HUES48 (cell line): Measurements from ENCODE around the gene CYP11A1.
"Not testable (repeated sequence)": the region's sequence is repeated elsewhere in the genome, so short reads cannot be mapped to it uniquely, and the experiment has no call there.

Experiments
- H3K27ac ChIP-seq: one replicate; pipeline ENCODE4 v1.7.0; 2013; ENCODE audit warnings: low read depth, low read length, inconsistent platforms
- H3K27me3 ChIP-seq: 2 replicates; pipeline ENCODE4 v1.6.1; 2013; ENCODE audit warnings: mild to moderate bottlenecking, low read length; ENCODE audit not compliant: control insufficient read depth, insufficient read depth
- H3K36me3 ChIP-seq: 2 replicates; pipeline ENCODE4 v1.6.1; 2013; ENCODE audit warnings: low read length; ENCODE audit not compliant: control insufficient read depth, insufficient read depth
- H3K4me1 ChIP-seq: 2 replicates; pipeline ENCODE4 v1.6.1; 2013; ENCODE audit warnings: mild to moderate bottlenecking, low read length; ENCODE audit not compliant: control insufficient read depth, insufficient read depth
- H3K4me3 ChIP-seq: 2 replicates; pipeline ENCODE4 v1.5.1; 2013; ENCODE audit warnings: mild to moderate bottlenecking, low read depth, low read length
- H3K9ac ChIP-seq: 2 replicates; pipeline ENCODE4 v1.6.1; 2013; ENCODE audit warnings: mild to moderate bottlenecking, low read depth, low read length, moderate library complexity
- H3K9me3 ChIP-seq: 2 replicates; pipeline ENCODE4 v1.6.1; 2013; ENCODE audit warnings: low read length; ENCODE audit not compliant: control insufficient read depth, insufficient read depth

Gene CYP11A1

DNA sequence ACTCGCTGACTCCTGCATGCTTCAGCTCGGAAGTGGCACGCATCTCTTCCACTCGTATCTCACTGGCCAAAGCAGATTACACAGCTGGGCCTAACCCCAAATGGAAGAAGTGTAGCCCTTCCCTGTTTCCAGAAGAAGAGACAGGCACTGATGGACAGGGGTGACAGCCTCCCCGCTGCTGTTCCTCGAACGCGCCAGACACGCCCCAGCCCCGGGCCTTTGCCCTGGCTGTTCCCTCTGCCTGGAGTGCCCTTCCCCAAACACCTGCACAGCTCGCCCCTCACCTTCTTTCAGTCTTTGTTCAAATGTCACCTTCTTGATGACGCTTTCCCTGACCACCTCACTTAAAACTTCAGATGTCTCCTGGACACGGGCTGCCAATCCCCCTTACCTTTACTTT is 26.0 kb upstream of the CYP11A1 start:
- Histone ChIP-seq H3K27me3 (no peaks in the 10 kb centered on the region), H3K27ac (no peak overlapping the region), H3K4me1 (no peaks in the 10 kb centered on the region), H3K9me3 (no peaks in the 10 kb centered on the region), H3K9ac (no peak overlapping the region), H3K4me3 (no peak overlapping the region), H3K36me3 (no peaks in the 10 kb centered on the region)

DNA sequence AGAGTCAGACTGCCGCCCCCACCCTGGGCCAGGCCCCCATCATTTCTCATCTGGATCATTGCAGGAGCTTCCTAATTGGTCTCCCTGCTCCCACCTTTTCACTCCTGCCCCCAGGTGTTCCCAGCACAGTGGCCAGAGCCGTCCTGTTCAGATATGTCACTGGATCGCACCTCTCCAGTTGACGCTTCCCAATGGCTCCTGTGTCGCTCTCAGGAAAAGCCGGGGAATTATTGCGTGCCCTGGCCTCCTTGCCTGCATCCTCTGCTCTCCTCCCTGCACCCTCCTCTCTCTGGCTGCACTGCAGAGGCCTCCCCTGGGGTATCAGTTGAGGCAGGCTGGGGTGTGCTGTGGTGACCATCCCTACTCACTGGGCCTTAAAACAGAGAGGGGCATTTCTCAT is 25.5 kb upstream of the CYP11A1 start:
- Histone ChIP-seq H3K27me3 (no peaks in the 10 kb centered on the region), H3K9me3 (no peaks in the 10 kb centered on the region), H3K4me1 (no peaks in the 10 kb centered on the region), H3K36me3 (no peaks in the 10 kb centered on the region), H3K27ac (no peak overlapping the region), H3K4me3 (no peak overlapping the region), H3K9ac (no peak overlapping the region)

DNA sequence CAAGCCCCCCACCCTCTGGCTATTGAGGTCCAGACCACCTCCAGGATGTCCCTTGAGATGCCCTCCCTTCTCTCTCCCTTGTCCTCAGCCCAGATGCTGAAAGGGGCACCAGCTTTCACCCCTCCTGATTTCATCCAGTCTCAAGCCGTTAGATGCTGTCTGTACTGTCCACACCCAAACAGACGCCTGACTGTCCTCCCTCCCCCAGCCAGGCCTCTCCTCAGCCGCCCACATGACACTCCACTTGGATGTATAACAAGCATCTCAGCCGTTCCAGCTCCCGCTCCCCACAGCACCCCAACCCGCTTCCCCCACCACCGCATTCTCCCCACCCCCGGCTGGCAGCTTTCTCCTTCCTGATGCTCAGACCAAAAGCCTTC is 25.0 kb upstream of the CYP11A1 start:
- H3K9ac ChIP-seq: no peak overlapping the region
- no peaks in the 10 kb centered on the region for H3K9me3 ChIP-seq
- no peaks in the 10 kb centered on the region for H3K27me3 ChIP-seq
- H3K36me3 ChIP-seq: no peaks in the 10 kb centered on the region
- H3K4me3 ChIP-seq: no peak overlapping the region
- no peaks in the 10 kb centered on the region for H3K4me1 ChIP-seq
- H3K27ac ChIP-seq: no peak overlapping the region

GRCh38 chr15:74391582-74392450 is 24.4 kb upstream of the CYP11A1 start:
- no peaks in the 10 kb centered on the region for H3K27me3 ChIP-seq
- H3K9ac ChIP-seq: no peak overlapping the region

GRCh38 chr15:74390647-74391288 is 23.3 kb upstream of the CYP11A1 start:
- no peaks in the 10 kb centered on the region for H3K27me3 ChIP-seq
- no peak overlapping the region for H3K9ac ChIP-seq
- H3K36me3 ChIP-seq: no peaks in the 10 kb centered on the region
- no peak overlapping the region for H3K4me3 ChIP-seq
- peaks cover 8% of the 10 kb centered on the region; the same call in 1 of the 2 replicates for H3K4me1 ChIP-seq
- H3K27ac ChIP-seq: no peak overlapping the region
- H3K9me3 ChIP-seq: no peaks in the 10 kb centered on the region

More at GRCh38 chr15:74391582-74392450, 24.4 kb upstream of the CYP11A1 start:
- Histone ChIP-seq H3K4me3 (no peak overlapping the region), H3K4me1 (peaks cover under 1% of the 10 kb centered on the region; the same call in 1 of the 2 replicates), H3K9me3 (no peaks in the 10 kb centered on the region), H3K27ac (no peak overlapping the region), H3K36me3 (no peaks in the 10 kb centered on the region)

DNA sequence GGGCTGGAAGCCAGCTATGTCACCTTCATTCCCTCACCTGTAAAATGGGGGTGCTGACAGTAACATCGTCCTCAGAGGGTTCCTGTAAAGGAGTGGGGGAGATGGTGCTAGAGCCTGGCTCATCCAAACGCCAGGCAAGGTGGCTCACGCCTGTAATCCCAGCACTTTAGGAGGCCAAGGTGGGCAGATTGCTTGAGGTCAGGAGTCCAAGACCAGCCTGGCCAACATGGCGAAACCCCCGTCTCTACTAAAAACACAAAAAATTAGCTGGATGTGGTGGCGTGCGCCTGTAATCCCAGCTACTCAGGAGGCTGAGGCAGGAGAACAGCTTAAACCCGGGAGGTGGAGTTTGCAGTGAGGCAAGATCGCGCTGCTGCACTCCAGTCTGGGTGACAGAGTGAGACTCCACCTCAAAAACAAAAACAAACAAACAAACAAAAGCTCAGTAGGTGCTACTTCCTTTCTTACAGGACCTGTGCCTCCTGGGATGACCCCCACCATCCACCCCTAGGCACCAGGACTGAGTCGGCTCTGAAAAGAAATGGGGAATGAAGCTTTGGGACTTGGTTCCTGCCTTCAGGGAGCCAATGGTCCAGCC is 22.7 kb upstream of the CYP11A1 start:
- not testable (repeated sequence) for H3K27ac ChIP-seq, H3K36me3 ChIP-seq, H3K9ac ChIP-seq, H3K27me3 ChIP-seq, H3K4me1 ChIP-seq, H3K9me3 ChIP-seq, H3K4me3 ChIP-seq

- H3K9me3 ChIP-seq: no peaks in the 10 kb centered on the region
- no peak overlapping the region for H3K9ac ChIP-seq
- no peak overlapping the region for H3K4me3 ChIP-seq
- peaks cover 8% of the 10 kb centered on the region; the same call in 1 of the 2 replicates for H3K4me1 ChIP-seq
- H3K27me3 ChIP-seq: no peaks in the 10 kb centered on the region
- no peak overlapping the region for H3K27ac ChIP-seq
- no peaks in the 10 kb centered on the region for H3K36me3 ChIP-seq
Measured at GRCh38 chr15:74389241-74390048, 22.0 kb upstream of the CYP11A1 start.

DNA sequence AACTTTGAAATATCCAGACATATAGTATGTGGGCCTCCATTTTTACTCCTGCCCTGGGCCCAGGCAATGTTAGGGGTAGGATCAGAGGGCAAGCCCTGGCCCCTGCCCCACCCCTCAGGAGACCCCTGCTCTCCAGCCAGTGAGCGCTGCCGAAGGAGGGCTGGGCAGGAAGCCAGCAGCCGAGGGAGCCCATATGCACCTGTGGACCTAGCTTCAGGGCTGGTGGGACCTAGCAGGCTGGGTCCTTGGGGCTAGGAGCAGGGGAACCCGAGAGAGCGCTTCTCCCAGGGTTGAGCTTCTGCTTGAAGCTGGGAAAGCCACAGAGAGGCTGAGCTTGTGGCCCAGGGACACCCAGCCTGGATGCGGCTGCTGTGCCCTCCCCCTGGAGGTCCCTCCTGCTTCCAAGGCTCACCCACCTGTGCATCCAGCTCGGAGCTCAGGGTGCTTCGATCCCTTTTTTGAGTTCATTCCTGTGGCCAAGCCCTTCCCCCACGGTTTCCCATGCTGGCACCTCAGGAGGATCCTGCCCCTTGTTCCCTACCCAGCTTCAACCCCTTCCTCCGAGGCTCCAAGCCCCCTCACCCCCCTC is 21.0 kb upstream of the CYP11A1 start:
- no peaks in the 10 kb centered on the region for H3K36me3 ChIP-seq
- H3K9me3 ChIP-seq: no peaks in the 10 kb centered on the region
- H3K4me1 ChIP-seq: peaks cover 8% of the 10 kb centered on the region; the same call in 1 of the 2 replicates
- H3K4me3 ChIP-seq: no peak overlapping the region
- no peak overlapping the region for H3K27ac ChIP-seq
- H3K9ac ChIP-seq: no peak overlapping the region
- H3K27me3 ChIP-seq: no peaks in the 10 kb centered on the region

DNA sequence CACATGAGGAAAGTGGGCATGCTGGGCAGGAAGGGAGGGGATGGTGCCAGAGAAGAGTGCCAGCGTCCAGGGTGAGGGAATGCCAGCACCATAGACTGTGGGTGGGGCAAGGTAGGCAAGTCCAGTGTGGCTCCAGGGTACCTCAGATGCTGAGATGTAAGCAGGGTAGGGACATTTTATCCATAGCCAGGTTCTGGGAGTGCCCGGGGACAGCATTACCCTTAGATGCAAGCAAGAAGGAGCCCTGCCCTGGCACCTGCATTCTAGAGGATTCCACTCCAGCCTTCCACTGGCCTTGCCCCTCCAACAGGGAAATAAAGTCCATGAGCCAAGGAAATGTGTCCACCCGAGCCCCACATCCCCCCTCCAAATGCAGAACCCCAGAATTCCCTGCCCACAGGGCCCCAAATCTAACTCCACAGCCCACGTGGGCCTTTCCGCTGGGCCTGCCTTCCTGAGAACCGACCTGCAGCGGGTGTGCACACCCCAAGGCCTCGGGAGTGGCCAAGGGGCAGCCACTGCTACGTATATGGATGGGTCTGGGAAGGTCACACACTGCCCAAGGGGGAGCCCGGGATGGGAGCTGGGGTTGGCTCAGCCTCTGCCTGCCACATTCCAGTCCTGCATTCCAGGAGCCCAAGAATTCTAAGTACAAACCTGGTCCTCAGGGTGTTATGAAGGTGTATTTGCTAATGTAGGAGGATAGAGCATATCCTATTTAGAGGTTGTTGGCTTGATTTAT is 20.3 kb upstream of the CYP11A1 start:
- H3K4me1 ChIP-seq: peaks cover 8% of the 10 kb centered on the region; the same call in 1 of the 2 replicates
- H3K9me3 ChIP-seq: no peaks in the 10 kb centered on the region

GRCh38 chr15:74387141-74387541 is 19.7 kb upstream of the CYP11A1 start:
- H3K27me3 ChIP-seq: no peaks in the 10 kb centered on the region
- no peak overlapping the region for H3K9ac ChIP-seq
- no peaks in the 10 kb centered on the region for H3K36me3 ChIP-seq
- no peaks in the 10 kb centered on the region for H3K9me3 ChIP-seq
- no peak overlapping the region for H3K4me3 ChIP-seq
- H3K4me1 ChIP-seq: peaks cover 8% of the 10 kb centered on the region; the same call in 1 of the 2 replicates
- no peak overlapping the region for H3K27ac ChIP-seq

More for the DNA sequence above, 20.3 kb upstream of the CYP11A1 start:
- H3K27me3 ChIP-seq: no peaks in the 10 kb centered on the region
- no peak overlapping the region for H3K27ac ChIP-seq
- H3K36me3 ChIP-seq: no peaks in the 10 kb centered on the region
- no peak overlapping the region for H3K9ac ChIP-seq
- no peak overlapping the region for H3K4me3 ChIP-seq
